GM12892 (cell line): ENCODE results near the gene GPR180.

Experiments
- POLR2A ChIP-seq: IDR thresholded peaks from 2 replicates; pipeline ENCODE4 v1.6.1; 2011; ENCODE audit warnings: low read depth, low read length, control low read depth
- POLR2AphosphoS5 ChIP-seq: IDR thresholded peaks from 2 replicates; pipeline ENCODE4 v1.6.1; 2011; ENCODE audit warnings: low read depth, low read length, control low read depth

GRCh38 chr13:94620286-94620896 lies 18.7 kb downstream of the GPR180 start:
- no peak for TF ChIP-seq POLR2A
- no peak for TF ChIP-seq POLR2AphosphoS5
